Measurements from ENCODE around the gene CDA.

DNA sequence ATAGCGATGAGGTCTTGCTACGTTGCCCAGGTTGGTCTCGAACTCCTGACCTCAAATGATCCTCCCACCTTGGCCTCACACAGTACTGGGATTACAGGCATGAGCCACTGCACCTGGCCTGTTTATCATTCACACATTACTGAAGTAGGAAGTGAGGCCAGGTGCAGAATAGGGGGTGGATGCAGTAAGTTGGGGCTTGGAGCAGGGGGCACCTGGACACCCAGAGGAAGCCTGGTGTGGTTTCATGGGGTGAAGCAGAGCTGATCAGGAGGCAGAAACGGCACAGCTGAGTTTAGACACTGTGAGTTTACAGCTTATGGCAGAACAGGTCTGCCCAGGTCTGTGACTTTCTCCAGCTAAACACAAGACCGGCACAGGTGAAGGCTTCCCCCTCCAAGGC, 4.9 kb downstream of the CDA start:
- TF ChIP-seq, protein P1, sequence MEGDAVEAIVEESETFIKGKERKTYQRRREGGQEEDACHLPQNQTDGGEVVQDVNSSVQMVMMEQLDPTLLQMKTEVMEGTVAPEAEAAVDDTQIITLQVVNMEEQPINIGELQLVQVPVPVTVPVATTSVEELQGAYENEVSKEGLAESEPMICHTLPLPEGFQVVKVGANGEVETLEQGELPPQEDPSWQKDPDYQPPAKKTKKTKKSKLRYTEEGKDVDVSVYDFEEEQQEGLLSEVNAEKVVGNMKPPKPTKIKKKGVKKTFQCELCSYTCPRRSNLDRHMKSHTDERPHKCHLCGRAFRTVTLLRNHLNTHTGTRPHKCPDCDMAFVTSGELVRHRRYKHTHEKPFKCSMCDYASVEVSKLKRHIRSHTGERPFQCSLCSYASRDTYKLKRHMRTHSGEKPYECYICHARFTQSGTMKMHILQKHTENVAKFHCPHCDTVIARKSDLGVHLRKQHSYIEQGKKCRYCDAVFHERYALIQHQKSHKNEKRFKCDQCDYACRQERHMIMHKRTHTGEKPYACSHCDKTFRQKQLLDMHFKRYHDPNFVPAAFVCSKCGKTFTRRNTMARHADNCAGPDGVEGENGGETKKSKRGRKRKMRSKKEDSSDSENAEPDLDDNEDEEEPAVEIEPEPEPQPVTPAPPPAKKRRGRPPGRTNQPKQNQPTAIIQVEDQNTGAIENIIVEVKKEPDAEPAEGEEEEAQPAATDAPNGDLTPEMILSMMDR (IDR thresholded peaks at IDR 0.05) = no peak
- TF ChIP-seq POLR2A (IDR thresholded peaks at IDR 0.05) = no peak

All from adrenal gland (tissue), 5 donors.